Thyroid gland (tissue), 4 donors: Measurements from ENCODE around the gene TOR4A. TPM values are rescaled to one million over a fixed set of nuclear protein-coding genes. Genes with fewer than 3 reads are reported as not detected.

ENCODE experiments used
- DNase-seq, 2 donors: peaks; one replicate each; pipeline ENCODE4 v3.0.0-alpha.2; 2019
- H3K27ac ChIP-seq, 3 donors: fragments of 200-600 bp; sonication (generic); 1 replicate in 2 of 3; 2 replicates in 1 of 3; pipeline ENCODE4 v1.5.1; 2016 to 2019; ENCODE audit warnings: mild to moderate bottlenecking in 1 of 3, moderate library complexity in 1 of 3
- H3K27me3 ChIP-seq: fragments of 200-600 bp; sonication (generic); one replicate; pipeline ENCODE4 v1.5.1; 2019
- H3K36me3 ChIP-seq, 2 donors: fragments of 200-600 bp; sonication (generic); one replicate each; pipeline ENCODE4 v1.5.1; 2016 to 2019
- H3K4me1 ChIP-seq, 2 donors: fragments of 200-600 bp; sonication (generic); one replicate each; pipeline ENCODE4 v1.5.1; 2017 to 2019
- H3K4me3 ChIP-seq, 3 donors: fragments of 200-600 bp; sonication (generic); replicated peaks in 1 of 3; 1 replicate in 2 of 3; 2 replicates in 1 of 3; pipeline ENCODE4 v1.5.1; 2016; ENCODE audit warnings: mild to moderate bottlenecking in 1 of 3
- H3K9me3 ChIP-seq: fragments of 200-600 bp; sonication (generic); one replicate; pipeline ENCODE4 v1.5.1; 2017
- POLR2A ChIP-seq, 2 donors: fragments of 450-650 bp; IDR thresholded peaks; one replicate each; pipeline ENCODE4 v1.6.1; 2017; ENCODE audit warnings: antibody characterized with exemption in 2 of 2, mild to moderate bottlenecking in 2 of 2, moderate library complexity in 1 of 2
- WGBS, 2 donors: methylation state at CpG; one replicate each; pipeline ENCODE4 v1.1.5; 2017; 5-methylcytosine and 5-hydroxymethylcytosine counted together
- intact Hi-C: fragments of 100-400 bp; cut with DNase I; formaldehyde crosslinking; loops from one replicate; pipeline ENCODE4 v1.15.1; 2023
- total RNA-seq, 4 donors: library from RNA; depleted of rRNA; stranded (reverse); fragments of >200 nt; gene quantifications; one replicate each; pipeline ENCODE4 v1.2.3, GENCODE V29; 2016
- TF ChIP-seq, protein P1 (sequence below), 6 experiments: fragments of 200-600 bp in 3 of 6; fragments of 450-650 bp in 3 of 6; sonication (generic) in 3 of 6; IDR thresholded peaks; one replicate each; pipeline ENCODE4 v1.5.1; 2016 to 2019; ENCODE audit warnings: antibody characterized with exemption in 6 of 6, mild to moderate bottlenecking in 2 of 6, inconsistent platforms in 1 of 6, moderate library complexity in 1 of 6

TOR4A gene
- total RNA-seq, 4 donors from 2014 or later: 10.8 to 14.7 (median 12.0) TPM

DNA sequence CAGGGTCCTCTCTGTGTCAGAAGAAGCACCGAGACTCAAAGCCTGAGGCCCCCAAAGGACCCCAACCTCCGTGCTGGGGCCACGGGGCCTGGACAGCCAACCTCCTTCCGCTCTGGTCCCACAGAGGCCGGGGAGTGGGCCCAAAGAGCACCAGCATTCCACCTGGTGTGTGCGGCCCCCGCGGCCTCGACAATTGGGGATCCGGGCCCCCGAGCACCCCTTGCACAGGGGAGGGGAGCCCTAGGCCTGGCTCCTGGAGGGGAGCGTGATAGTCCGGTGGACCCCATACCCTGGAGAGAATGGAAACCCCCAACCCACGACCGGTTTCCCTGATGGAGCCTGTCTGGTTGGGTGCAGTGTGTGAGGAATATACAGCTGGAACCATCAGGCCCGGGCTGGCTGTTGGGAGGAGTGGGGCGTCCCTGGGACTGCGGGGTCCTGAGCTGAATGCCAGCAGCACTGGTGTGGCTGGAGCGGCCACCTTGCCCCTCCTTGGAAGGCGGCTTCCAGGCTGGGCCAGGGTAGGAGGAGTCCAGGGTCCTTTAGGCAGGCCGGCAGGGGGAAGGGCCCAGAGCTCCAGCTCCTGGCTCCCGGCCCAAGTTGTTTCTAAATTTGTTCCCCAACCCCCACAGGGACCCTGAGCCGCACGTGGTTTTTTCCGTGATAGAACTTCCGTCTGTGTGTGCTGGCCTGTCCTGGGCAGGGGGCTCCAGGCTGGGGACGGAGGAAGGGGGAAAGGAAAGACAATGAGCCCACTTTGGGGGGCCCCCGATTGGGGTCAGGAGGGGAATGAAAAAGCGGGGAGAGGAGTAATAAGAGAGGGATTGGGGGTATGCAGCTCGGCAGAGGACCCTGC lies 825 bp upstream of the TOR4A start:
- WGBS, 2 donors: 9 to 13% methylated on average over 11 to 12 of the region's 30 CpGs
- Histone ChIP-seq H3K27ac (peak overlapping the region; percentile 82 to 86 (median 86)), H3K27me3 (no peaks in the 10 kb centered on the region), H3K4me1 (peaks cover 32 to 39% of the 10 kb centered on the region in 2 donors), H3K36me3 (peaks cover 11 to 15% of the 10 kb centered on the region in 2 donors), H3K4me3 (peak overlapping the region in 1 of 3 donors; percentile 40), H3K9me3 (no peaks in the 10 kb centered on the region)
- no peak for TF ChIP-seq POLR2A (IDR thresholded peaks at IDR 0.05)
- TF ChIP-seq, protein P1, sequence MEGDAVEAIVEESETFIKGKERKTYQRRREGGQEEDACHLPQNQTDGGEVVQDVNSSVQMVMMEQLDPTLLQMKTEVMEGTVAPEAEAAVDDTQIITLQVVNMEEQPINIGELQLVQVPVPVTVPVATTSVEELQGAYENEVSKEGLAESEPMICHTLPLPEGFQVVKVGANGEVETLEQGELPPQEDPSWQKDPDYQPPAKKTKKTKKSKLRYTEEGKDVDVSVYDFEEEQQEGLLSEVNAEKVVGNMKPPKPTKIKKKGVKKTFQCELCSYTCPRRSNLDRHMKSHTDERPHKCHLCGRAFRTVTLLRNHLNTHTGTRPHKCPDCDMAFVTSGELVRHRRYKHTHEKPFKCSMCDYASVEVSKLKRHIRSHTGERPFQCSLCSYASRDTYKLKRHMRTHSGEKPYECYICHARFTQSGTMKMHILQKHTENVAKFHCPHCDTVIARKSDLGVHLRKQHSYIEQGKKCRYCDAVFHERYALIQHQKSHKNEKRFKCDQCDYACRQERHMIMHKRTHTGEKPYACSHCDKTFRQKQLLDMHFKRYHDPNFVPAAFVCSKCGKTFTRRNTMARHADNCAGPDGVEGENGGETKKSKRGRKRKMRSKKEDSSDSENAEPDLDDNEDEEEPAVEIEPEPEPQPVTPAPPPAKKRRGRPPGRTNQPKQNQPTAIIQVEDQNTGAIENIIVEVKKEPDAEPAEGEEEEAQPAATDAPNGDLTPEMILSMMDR (IDR thresholded peaks at IDR 0.05): no peak
- intact Hi-C loops: no loop called here
- peak; percentile 91 for DNase-seq

DNA sequence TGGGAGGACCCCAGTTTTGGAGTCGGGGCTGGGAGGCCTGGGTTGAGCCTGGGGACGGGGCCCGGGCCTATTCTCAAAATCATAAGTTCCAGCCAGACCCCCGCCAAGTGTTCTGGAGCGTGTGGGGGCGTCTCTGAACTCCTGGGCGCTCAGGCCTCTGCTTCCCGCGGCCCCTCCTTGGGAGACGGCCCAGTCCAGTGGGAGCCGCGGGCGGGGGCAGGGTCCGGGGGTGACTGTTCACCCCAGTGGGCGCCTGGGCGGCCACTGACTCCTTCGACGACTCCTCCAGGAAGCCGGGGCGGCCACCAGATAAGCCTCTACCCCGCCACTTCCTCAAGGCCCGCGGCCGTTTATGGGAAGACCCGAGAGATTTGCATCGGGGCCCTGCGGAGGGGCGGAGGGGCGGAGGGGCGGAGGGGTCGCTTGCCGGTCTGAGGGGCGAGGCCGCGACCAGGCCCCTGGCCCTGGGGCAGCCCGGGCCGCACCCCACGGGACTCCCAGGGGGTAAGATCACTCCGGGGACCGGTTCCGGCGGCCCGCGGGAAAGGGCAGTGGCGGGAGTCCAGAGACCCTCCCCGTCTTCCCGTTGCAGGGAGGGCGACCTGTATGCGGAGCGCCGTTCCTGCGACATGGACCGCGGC lies 655 bp downstream of the TOR4A start:
- 13 to 14% methylated on average over 6 to 10 of the region's 54 CpGs for WGBS, 2 donors
- Histone ChIP-seq H3K36me3 (peaks cover 2% of the 10 kb centered on the region in 2 donors), H3K4me1 (peaks cover 32 to 39% of the 10 kb centered on the region in 2 donors), H3K4me3 (peak overlapping the region in 2 of 3 donors; percentile 12 to 40), H3K27me3 (no peaks in the 10 kb centered on the region), H3K9me3 (no peaks in the 10 kb centered on the region), H3K27ac (peak overlapping the region; percentile 82 to 86 (median 86))
- intact Hi-C loops: no loop called here
- TF ChIP-seq, protein P1 (IDR thresholded peaks at IDR 0.05): no peak
- TF ChIP-seq POLR2A (IDR thresholded peaks at IDR 0.05): no peak
- no peak for DNase-seq

DNA sequence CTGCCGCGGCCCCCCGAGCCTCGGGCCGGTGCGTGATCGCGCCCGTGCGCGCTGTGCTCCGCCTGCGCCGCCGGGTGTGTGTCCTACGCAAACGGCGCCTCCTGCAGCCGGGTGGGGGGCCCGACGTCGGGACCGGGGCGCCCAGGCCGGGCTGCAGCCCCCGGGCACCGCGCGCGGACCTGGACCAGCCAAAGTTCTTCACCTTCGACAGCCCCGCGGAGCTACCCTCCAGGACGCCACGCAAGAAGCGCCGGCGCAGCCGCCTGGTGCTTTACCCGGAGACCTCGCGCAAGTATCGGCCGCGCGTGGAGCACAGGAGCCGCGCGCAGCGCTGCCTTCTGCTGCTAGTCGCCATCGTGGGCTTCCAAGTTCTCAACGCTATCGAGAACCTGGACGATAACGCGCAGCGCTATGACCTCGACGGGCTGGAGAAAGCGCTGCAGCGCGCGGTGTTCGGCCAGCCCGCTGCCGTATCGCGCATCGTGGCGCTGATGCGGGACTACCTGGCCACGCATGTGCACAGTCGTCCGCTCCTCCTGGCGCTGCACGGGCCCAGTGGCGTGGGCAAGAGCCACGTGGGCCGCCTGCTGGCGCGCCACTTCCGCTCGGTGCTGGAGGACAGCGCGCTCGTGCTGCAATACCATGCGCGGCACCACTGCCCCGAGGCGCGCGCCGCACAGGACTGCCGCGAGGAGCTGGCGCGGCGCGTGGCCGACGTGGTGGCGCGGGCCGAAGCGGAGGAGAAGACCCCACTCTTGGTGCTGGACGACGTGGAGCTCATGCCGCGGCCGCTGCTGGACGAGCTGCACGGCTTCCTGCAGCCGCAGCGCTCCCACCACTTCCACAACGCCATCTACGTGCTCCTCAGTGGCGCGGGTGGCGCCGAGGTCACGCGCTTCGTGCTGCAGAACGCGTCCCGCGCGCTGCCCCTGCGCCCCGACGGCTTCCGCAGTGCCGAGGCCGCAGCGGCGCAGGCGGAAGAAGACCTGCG lies 1.5 kb downstream of the TOR4A start:
- Histone ChIP-seq H3K4me1 (peaks cover 29 to 35% of the 10 kb centered on the region in 2 donors), H3K9me3 (no peaks in the 10 kb centered on the region), H3K27ac (no peak overlapping the region), H3K27me3 (no peaks in the 10 kb centered on the region), H3K36me3 (no peaks in the 10 kb centered on the region), H3K4me3 (no peak overlapping the region)
- DNase-seq: no peak
- TF ChIP-seq, protein P1 (IDR thresholded peaks at IDR 0.05): no peak
- no peak for TF ChIP-seq POLR2A (IDR thresholded peaks at IDR 0.05)
- intact Hi-C loops: no loop called here
- 92 to 94% methylated on average over 100 to 117 of the region's 139 CpGs for WGBS, 2 donors

DNA sequence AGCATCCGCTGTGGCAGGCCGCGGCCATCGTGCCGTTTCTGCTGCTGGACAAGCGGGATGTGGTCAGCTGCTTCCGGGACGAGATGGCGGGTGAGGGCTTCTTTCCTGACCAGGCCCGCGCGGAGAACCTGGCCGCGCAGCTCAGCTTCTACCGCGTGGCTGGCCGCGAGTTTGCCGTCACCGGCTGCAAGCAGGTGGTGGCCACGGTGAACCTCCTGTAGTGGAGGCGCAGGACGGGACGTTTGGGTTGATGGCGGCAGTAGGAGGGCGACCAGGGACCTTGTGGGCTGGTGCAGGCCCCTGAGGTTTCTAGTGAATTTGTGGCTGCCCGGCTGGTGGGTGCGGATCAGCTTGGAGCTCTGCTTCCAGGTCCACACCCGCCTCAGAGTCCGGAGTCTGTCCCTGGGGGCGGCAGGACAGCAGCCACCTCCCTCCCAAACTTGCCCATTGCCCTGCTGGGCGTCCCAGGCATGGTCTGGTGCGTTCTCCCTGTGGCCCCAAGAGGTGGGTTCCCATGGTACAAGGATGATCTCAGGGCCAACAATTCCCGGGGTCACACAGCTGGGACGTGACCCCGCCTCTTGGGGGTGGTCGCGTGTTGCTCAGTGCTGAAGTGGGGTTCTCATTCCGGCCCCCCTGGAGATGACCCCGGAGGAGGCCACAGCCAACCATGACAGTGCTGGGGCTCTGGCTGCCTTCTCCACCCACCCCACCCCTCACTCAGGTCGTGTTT lies 2.4 kb downstream of the TOR4A start:
- Histone ChIP-seq H3K4me1 (peaks cover 22 to 30% of the 10 kb centered on the region in 2 donors), H3K9me3 (no peaks in the 10 kb centered on the region), H3K36me3 (no peaks in the 10 kb centered on the region), H3K27me3 (no peaks in the 10 kb centered on the region), H3K4me3 (no peak overlapping the region), H3K27ac (no peak overlapping the region)
- intact Hi-C loops: no loop called here
- DNase-seq: no peak
- TF ChIP-seq, protein P1 (IDR thresholded peaks at IDR 0.05): no peak
- no peak for TF ChIP-seq POLR2A (IDR thresholded peaks at IDR 0.05)
- WGBS, 2 donors: 95% methylated on average over 19 to 35 of the region's 41 CpGs
